ENCODE results near the gene CADPS.

Gene CADPS

DNA sequence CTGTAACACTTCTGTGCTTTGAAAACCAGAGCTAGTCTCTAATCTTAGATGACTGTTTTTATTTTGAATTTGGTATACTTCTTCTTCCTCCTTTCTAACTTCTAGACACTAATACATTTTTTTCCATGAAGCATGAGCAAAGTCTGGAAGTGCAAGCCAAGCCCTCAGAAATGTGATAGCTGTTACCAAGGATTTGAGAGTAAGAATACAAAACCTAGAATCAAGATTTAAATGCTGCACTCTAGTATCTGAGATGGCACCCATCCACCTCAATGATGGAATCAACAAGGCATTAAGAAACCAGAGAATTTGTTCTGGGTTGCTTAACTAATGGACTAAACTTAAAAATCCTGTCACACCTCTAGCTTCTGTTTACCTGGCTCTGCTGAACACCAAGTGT lies 511.0 kb downstream of the CADPS start:
- Histone ChIP-seq H3K9me3 (ENCODE audit: severe bottlenecking) (peaks cover 3% of the 10 kb centered on the region), H3K4me3 (ENCODE audit: low read depth, low read length) (no peak overlapping the region), H3K27me3 (ENCODE audit: insufficient read depth, low read depth, severe bottlenecking) (peaks cover 18% of the 10 kb centered on the region), H3K36me3 (no peaks in the 10 kb centered on the region), H3K27ac (no peak overlapping the region)
- TF ChIP-seq, protein P1, sequence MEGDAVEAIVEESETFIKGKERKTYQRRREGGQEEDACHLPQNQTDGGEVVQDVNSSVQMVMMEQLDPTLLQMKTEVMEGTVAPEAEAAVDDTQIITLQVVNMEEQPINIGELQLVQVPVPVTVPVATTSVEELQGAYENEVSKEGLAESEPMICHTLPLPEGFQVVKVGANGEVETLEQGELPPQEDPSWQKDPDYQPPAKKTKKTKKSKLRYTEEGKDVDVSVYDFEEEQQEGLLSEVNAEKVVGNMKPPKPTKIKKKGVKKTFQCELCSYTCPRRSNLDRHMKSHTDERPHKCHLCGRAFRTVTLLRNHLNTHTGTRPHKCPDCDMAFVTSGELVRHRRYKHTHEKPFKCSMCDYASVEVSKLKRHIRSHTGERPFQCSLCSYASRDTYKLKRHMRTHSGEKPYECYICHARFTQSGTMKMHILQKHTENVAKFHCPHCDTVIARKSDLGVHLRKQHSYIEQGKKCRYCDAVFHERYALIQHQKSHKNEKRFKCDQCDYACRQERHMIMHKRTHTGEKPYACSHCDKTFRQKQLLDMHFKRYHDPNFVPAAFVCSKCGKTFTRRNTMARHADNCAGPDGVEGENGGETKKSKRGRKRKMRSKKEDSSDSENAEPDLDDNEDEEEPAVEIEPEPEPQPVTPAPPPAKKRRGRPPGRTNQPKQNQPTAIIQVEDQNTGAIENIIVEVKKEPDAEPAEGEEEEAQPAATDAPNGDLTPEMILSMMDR (IDR thresholded peaks at IDR 0.05; ENCODE audit: low read depth, low read length): no peak
- no peak for DNase-seq

DNA sequence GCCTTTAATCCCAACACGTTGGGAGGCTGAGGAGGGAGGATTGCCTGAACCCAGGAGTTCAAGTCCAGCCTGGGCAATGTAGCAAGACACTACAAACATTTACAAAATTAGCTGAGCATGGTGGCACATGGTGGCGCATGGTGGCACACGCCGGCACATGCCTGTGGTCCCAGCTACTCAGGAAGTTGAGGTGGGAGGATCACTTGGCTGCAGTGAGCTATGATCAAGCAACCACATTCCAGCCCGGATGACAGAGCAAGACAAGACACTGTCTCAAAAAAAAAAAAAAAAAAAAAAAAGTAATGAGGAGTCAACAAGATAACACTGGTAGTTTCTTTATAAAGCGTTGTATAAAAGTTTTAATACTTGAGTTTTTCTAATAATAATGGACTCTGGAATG lies 511.9 kb downstream of the CADPS start:
- H3K4me3 ChIP-seq (ENCODE audit: low read depth, low read length): no peak overlapping the region
- no peak for DNase-seq
- no peak overlapping the region for H3K27ac ChIP-seq
- H3K27me3 ChIP-seq (ENCODE audit: insufficient read depth, low read depth, severe bottlenecking): peaks cover 9% of the 10 kb centered on the region
- TF ChIP-seq, protein P1 (IDR thresholded peaks at IDR 0.05; ENCODE audit: low read depth, low read length): no peak
- H3K36me3 ChIP-seq: no peaks in the 10 kb centered on the region
- peaks cover 3% of the 10 kb centered on the region for H3K9me3 ChIP-seq (ENCODE audit: severe bottlenecking)

DNA sequence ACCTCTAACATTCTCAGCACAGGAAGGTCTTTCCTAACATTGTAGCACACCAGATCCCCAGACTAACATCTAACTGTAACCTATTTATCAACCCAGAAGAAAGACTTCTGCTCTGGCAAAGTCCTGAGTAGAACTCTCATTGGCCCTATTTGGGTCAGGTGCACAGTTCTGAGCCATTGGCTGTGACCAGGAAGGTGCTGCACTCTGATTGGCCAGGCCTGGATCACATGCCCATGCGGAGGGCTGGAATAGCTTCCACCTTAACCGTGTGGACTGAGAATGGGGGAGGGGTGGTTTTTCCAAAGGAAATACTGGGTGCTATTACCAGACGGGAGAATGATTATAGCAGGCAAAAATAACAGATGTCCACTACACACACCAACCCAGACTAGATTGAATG lies 513.4 kb downstream of the CADPS start:
- Histone ChIP-seq H3K36me3 (no peaks in the 10 kb centered on the region), H3K9me3 (ENCODE audit: severe bottlenecking) (no peaks in the 10 kb centered on the region), H3K4me3 (ENCODE audit: low read depth, low read length) (no peak overlapping the region), H3K27ac (no peak overlapping the region), H3K27me3 (ENCODE audit: insufficient read depth, low read depth, severe bottlenecking) (no peaks in the 10 kb centered on the region)
- no peak for DNase-seq
- TF ChIP-seq, protein P1 (IDR thresholded peaks at IDR 0.05; ENCODE audit: low read depth, low read length): no peak

DNA sequence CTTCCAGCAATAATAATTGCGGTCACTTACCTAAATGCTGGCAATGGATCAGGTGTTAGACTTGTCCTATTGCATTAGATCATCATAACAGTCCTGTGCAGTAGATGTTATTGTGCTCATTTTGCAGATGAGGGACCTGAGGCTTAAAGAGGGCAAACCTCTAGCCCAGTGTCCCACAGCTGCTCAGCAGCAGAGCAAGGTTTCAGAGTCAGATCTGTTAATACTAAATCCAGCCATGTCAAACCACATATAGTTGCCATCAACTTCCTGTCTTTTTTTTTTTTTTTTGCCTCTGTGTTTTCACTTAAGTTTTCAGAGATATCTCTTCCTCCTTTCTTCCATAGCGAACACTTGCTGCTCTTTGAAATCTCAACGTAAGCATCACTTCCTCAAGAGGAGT lies 514.0 kb downstream of the CADPS start:
- no peaks in the 10 kb centered on the region for H3K9me3 ChIP-seq (ENCODE audit: severe bottlenecking)
- no peak overlapping the region for H3K27ac ChIP-seq
- TF ChIP-seq, protein P1 (IDR thresholded peaks at IDR 0.05; ENCODE audit: low read depth, low read length): no peak
- H3K27me3 ChIP-seq (ENCODE audit: insufficient read depth, low read depth, severe bottlenecking): no peaks in the 10 kb centered on the region
- no peak overlapping the region for H3K4me3 ChIP-seq (ENCODE audit: low read depth, low read length)
- DNase-seq: no peak
- no peaks in the 10 kb centered on the region for H3K36me3 ChIP-seq

DNA sequence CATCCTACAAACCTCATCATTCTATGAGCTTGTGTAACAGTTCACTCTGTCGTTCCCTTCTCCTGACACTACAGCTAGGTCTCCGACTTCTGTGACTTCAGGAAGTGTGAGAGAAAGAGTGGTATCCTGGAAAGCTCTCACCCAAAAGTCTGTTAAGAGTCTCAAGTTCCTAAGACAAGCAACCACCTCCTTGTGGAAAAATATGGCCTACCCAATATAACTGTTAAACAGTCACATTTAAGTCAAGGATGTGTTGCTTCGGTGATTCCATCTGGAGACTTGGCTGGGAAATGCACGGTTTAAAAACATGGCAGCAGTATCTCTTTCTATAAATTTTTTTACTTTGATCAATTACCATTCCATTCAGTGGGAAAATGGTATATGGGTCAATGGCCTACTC lies 515.7 kb downstream of the CADPS start:
- Histone ChIP-seq H3K27me3 (ENCODE audit: insufficient read depth, low read depth, severe bottlenecking) (no peaks in the 10 kb centered on the region), H3K27ac (no peak overlapping the region), H3K4me3 (ENCODE audit: low read depth, low read length) (no peak overlapping the region), H3K36me3 (no peaks in the 10 kb centered on the region), H3K9me3 (ENCODE audit: severe bottlenecking) (no peaks in the 10 kb centered on the region)
- TF ChIP-seq, protein P1 (IDR thresholded peaks at IDR 0.05; ENCODE audit: low read depth, low read length): no peak
- DNase-seq: no peak

DNA sequence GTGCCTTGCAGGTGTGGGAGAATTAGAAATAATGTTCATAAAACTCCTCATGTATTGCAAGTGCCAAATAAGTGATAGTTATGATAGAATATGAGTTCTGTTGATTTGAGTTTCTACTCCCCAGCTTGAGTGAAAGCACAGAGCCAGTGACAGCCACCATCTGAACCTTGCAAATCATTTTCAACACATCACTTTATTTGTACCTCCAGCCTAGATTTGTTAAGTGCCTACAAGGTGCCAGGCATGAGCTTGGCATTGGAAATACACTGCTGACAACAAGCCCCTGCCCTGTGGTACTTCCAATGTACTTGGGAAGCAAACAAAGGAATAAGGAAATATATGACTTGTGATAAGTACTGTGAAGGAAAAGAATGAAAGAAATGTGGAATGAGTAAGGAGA lies 518.9 kb downstream of the CADPS start:
- Histone ChIP-seq H3K36me3 (no peaks in the 10 kb centered on the region), H3K4me3 (ENCODE audit: low read depth, low read length) (no peak overlapping the region), H3K27me3 (ENCODE audit: insufficient read depth, low read depth, severe bottlenecking) (no peaks in the 10 kb centered on the region), H3K9me3 (ENCODE audit: severe bottlenecking) (no peaks in the 10 kb centered on the region), H3K27ac (no peak overlapping the region)
- TF ChIP-seq, protein P1 (IDR thresholded peaks at IDR 0.05; ENCODE audit: low read depth, low read length): no peak
- DNase-seq: no peak

All from WERI-Rb-1 (cell line).